22Rv1 (cell line): ENCODE measurements around the gene SUGCT.

Experiments used
- H3K27ac ChIP-seq: fragments of 450-650 bp; 2 replicates; pipeline ENCODE4 v1.5.1; 2017
- CTCF ChIP-seq: fragments of 450-650 bp; IDR thresholded peaks from 2 replicates; pipeline ENCODE4 v1.5.1; 2017; ENCODE audit warnings: mild to moderate bottlenecking
- ZFX ChIP-seq: fragments of 450-650 bp; IDR thresholded peaks from 2 replicates; pipeline ENCODE4 v1.6.1; 2017; ENCODE audit warnings: antibody characterized with exemption, borderline replicate concordance

SUGCT gene

GRCh38 chr7:40175725-40176510 is 41.1 kb downstream of the SUGCT start:
- no peak overlapping the region for H3K27ac ChIP-seq
- TF ChIP-seq ZFX (no peak), CTCF (no peak)

GRCh38 chr7:40177071-40177470 is 42.3 kb downstream of the SUGCT start:
- H3K27ac ChIP-seq: no peak overlapping the region
- TF ChIP-seq CTCF (no peak), ZFX (no peak)

- H3K27ac ChIP-seq: no peak overlapping the region
- TF ChIP-seq ZFX (no peak), CTCF (no peak)
Observed at GRCh38 chr7:40182452-40182851, 47.6 kb downstream of the SUGCT start.

- peak; percentile 30; the same call in 1 of the 2 replicates for TF ChIP-seq CTCF
- no peak for TF ChIP-seq ZFX
- no peak overlapping the region for H3K27ac ChIP-seq
Observed at GRCh38 chr7:40186586-40186985, 51.8 kb downstream of the SUGCT start.

- TF ChIP-seq CTCF (no peak), ZFX (no peak)
- no peak overlapping the region for H3K27ac ChIP-seq
Observed at GRCh38 chr7:40192036-40192435, 57.2 kb downstream of the SUGCT start.

GRCh38 chr7:40194745-40195144 is 59.9 kb downstream of the SUGCT start:
- TF ChIP-seq CTCF (no peak), ZFX (no peak)
- no peak overlapping the region for H3K27ac ChIP-seq

GRCh38 chr7:40197527-40197926 is 62.7 kb downstream of the SUGCT start:
- TF ChIP-seq CTCF (no peak), ZFX (no peak)
- no peak overlapping the region for H3K27ac ChIP-seq
